Measurements from ENCODE around the gene ACRBP.

Gene ACRBP

DNA sequence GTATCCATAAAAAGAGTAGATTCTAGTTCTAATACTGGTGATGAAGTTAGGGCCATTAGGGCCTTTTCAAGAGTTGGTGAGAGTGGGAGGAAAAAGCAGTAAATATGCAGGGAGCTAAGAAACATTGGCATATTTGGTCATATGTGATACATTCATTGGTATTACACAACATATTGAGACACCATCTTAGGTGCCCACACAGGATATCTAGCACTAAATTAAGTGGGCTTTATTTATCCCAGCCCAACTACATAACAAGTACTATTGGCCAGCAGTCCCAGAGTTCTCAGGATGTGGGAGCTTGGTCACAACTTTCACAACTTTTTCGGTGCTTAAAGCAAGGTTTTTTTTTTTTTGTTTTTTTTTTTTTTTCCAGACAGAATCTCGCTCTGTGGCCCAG lies 17.7 kb upstream of the ACRBP start:
- ATAC-seq = no peak
- TF ChIP-seq ISL1 (CRISPR knock-in tag; IDR thresholded peaks at IDR 0.05) (no peak), ZFP3 (CRISPR knock-in tag; IDR thresholded peaks at IDR 0.05) (no peak), ZC3H10 (CRISPR knock-in tag; IDR thresholded peaks at IDR 0.05) (no peak), ARNTL (CRISPR knock-in tag; IDR thresholded peaks at IDR 0.05; ENCODE audit: borderline replicate concordance, low read depth) (no peak), TCF4 (CRISPR knock-in tag; IDR thresholded peaks at IDR 0.05; ENCODE audit: borderline replicate concordance) (no peak), OSR1 (CRISPR knock-in tag; IDR thresholded peaks at IDR 0.05) (no peak), TOX (CRISPR knock-in tag; IDR thresholded peaks at IDR 0.05; ENCODE audit: borderline replicate concordance) (no peak), ZFP30 (CRISPR knock-in tag; IDR thresholded peaks at IDR 0.05) (no peak), PPARA (CRISPR knock-in tag; IDR thresholded peaks at IDR 0.05; ENCODE audit: borderline replicate concordance) (no peak), ZNF70 (CRISPR knock-in tag; IDR thresholded peaks at IDR 0.05) (no peak)

DNA sequence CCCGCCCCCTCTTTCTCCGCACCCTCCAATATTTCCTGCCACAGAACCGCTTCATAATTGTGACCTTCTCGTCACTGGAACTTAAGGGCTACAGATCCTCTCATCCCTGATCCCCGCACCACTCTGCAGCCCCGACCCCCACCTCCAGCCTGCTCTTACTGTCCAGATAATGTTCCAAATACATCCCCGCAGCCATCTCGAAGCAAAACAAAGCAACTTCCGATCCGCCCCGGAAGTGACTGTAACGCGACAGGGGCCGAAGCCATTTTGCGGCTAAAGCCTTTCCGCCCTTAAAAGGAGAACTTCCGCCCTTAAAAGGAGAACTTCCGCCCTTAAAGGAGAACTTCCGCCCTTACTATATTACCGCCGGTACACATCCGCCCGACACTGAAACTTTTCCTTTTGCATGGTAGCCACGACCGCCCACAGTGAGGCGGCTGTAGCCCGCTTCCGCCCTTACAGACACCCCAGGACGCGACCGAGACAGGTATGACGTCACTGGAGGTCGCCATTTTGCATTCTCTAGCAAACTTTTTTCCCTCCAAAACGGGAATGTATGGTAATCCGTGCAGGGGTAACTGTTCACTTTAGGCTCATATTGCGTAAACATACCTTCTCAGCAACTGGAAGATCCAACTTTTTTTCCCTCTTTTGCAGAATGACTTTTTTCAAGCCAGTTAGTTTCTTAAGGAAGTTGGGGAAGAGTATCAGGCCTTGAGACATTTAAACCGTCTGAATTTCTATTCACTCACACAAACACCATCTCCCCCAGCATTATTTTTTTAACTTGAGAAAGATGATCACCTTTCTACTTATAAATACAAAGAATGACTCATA lies 15.9 kb upstream of the ACRBP start, which contains the start of gene ING4:
Gene ING4 (minus strand): TSS at position 214 of the 837 bp plus-strand sequence. CDS start 18 bp downstream, at position 196.
- no peak for TF ChIP-seq ISL1 (CRISPR knock-in tag; IDR thresholded peaks at IDR 0.05)
- TF ChIP-seq ZFP30 (CRISPR knock-in tag; IDR thresholded peaks at IDR 0.05) = no peak; the same call in 1 of the 2 replicates
- no peak; the same call in 1 of the 2 replicates for TF ChIP-seq ZFP3 (CRISPR knock-in tag; IDR thresholded peaks at IDR 0.05)
- TF ChIP-seq ESRRG (CRISPR knock-in tag; IDR thresholded peaks at IDR 0.05) = 0 out of 2 replicates have a peak, but pooled peaks have one; percentile 21
- TF ChIP-seq PPARA (CRISPR knock-in tag; IDR thresholded peaks at IDR 0.05; ENCODE audit: borderline replicate concordance) = 0 out of 2 replicates have a peak, but pooled peaks have one; percentile 51
- peak; percentile 32; the same call in 1 of the 2 replicates for TF ChIP-seq ZNF70 (CRISPR knock-in tag; IDR thresholded peaks at IDR 0.05)
- no peak for TF ChIP-seq BACH2 (CRISPR knock-in tag; IDR thresholded peaks at IDR 0.05; ENCODE audit: borderline replicate concordance)
- TF ChIP-seq ARNTL (CRISPR knock-in tag; IDR thresholded peaks at IDR 0.05; ENCODE audit: borderline replicate concordance, low read depth) = no peak
- TF ChIP-seq SNAI2 (CRISPR knock-in tag; IDR thresholded peaks at IDR 0.05) = no peak
- 0 out of 2 replicates have a peak, but pooled peaks have one; percentile 14 for TF ChIP-seq CSRNP3 (CRISPR knock-in tag; IDR thresholded peaks at IDR 0.05)
- no peak for TF ChIP-seq PATZ1 (CRISPR knock-in tag; IDR thresholded peaks at IDR 0.05; ENCODE audit: borderline replicate concordance)

DNA sequence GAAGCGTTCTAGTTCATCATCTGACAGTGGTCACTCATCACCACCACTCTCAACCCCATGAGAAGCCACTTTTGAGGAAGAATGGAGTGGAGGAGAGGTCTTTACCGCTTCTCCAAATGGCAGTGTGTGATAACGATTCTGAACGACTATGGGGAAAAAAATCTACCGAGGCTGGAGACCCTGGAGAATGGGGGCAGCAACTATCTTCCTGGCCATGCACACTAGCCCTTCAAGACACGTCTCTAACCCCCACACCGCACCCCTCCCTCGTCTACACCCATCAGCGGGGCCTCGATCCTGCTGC lies 15.3 kb upstream of the ACRBP start:
- TF ChIP-seq ZFP3 (CRISPR knock-in tag; IDR thresholded peaks at IDR 0.05) (peak; percentile 9; the same call in 1 of the 2 replicates), RARB (CRISPR knock-in tag; IDR thresholded peaks at IDR 0.05) (peak; percentile 47; the same call in 1 of the 2 replicates), TOX (CRISPR knock-in tag; IDR thresholded peaks at IDR 0.05; ENCODE audit: borderline replicate concordance) (no peak), PATZ1 (CRISPR knock-in tag; IDR thresholded peaks at IDR 0.05; ENCODE audit: borderline replicate concordance) (0 out of 2 replicates have a peak, but pooled peaks have one; percentile 41)
- peak; percentile 67 for ATAC-seq

More for the DNA sequence above, 15.9 kb upstream of the ACRBP start, which contains the start of gene ING4:
- ATAC-seq = peak; percentile 99

- ATAC-seq = no peak
- TF ChIP-seq ARNTL (CRISPR knock-in tag; IDR thresholded peaks at IDR 0.05; ENCODE audit: borderline replicate concordance, low read depth) (no peak), ZNF70 (CRISPR knock-in tag; IDR thresholded peaks at IDR 0.05) (no peak), SNAI2 (CRISPR knock-in tag; IDR thresholded peaks at IDR 0.05) (no peak), OSR1 (CRISPR knock-in tag; IDR thresholded peaks at IDR 0.05) (no peak), GLIS3 (CRISPR knock-in tag; IDR thresholded peaks at IDR 0.05) (no peak), TCF4 (CRISPR knock-in tag; IDR thresholded peaks at IDR 0.05; ENCODE audit: borderline replicate concordance) (no peak), ZNF565 (CRISPR knock-in tag; conservative IDR thresholded peaks at IDR 0.05; ENCODE audit: low read depth) (no peak), PPARA (CRISPR knock-in tag; IDR thresholded peaks at IDR 0.05; ENCODE audit: borderline replicate concordance) (no peak), ISL1 (CRISPR knock-in tag; IDR thresholded peaks at IDR 0.05) (no peak), ZC3H10 (CRISPR knock-in tag; IDR thresholded peaks at IDR 0.05) (no peak), TSHZ2 (CRISPR knock-in tag; IDR thresholded peaks at IDR 0.05) (no peak), ZFP3 (CRISPR knock-in tag; IDR thresholded peaks at IDR 0.05) (no peak), CSDC2 (CRISPR knock-in tag; IDR thresholded peaks at IDR 0.05) (no peak), ZFP30 (CRISPR knock-in tag; IDR thresholded peaks at IDR 0.05) (no peak), ZNF8 (CRISPR knock-in tag; IDR thresholded peaks at IDR 0.05) (no peak)
- TF ChIP-seq, protein P1, sequence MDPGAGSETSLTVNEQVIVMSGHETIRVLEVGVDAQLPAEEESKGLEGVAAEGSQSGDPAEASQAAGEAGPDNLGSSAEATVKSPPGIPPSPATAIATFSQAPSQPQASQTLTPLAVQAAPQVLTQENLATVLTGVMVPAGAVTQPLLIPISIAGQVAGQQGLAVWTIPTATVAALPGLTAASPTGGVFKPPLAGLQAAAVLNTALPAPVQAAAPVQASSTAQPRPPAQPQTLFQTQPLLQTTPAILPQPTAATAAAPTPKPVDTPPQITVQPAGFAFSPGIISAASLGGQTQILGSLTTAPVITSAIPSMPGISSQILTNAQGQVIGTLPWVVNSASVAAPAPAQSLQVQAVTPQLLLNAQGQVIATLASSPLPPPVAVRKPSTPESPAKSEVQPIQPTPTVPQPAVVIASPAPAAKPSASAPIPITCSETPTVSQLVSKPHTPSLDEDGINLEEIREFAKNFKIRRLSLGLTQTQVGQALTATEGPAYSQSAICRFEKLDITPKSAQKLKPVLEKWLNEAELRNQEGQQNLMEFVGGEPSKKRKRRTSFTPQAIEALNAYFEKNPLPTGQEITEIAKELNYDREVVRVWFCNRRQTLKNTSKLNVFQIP (CRISPR knock-in tag; IDR thresholded peaks at IDR 0.05; ENCODE audit: borderline replicate concordance, low read depth) = no peak
Measured at GRCh38 chr12:6653987-6654386, 6.8 kb upstream of the ACRBP start.

All from SK-N-SH treated with all-trans-retinoic acid at 6 μM for 48 hours (cell line).